SK-N-SH (cell line): ENCODE data around the gene CDKN2D. TPM values are rescaled to one million over a fixed set of nuclear protein-coding genes. Genes with fewer than 3 reads are reported as not detected.
A peak's percentile ranks its signal among the peaks of the same experiment; 100 is the strongest.

Experiments used
- CTCF ChIA-PET: fragments of 300-600, 350-600 bp; formaldehyde crosslinking; extraction: SDS; loops from one replicate; lab custom pipeline; 2021; lab: Yijun Ruan, JAX
- POLR2A ChIA-PET: fragments of 350-600 bp; sonication (Branson Sonifier 250); formaldehyde crosslinking; extraction: SDS; loops from one replicate; lab custom pipeline; 2020; ENCODE audit warnings: antibody characterized with exemption, inconsistent platforms; lab: Yijun Ruan, JAX
- DNase-seq: peaks from one replicate; pipeline ENCODE4 v3.0.0; 2012
- H2AFZ ChIP-seq: fragments of 200-600 bp; sonication (generic); 2 replicates; pipeline ENCODE4 v1.8.1; 2016; ENCODE audit warnings: antibody characterized with exemption, mild to moderate bottlenecking, low read depth
- H3F3A ChIP-seq: fragments of 200-600 bp; sonication (generic); replicated peaks from 2 replicates; pipeline ENCODE3; 2016; ENCODE audit warnings: antibody characterized with exemption, mild to moderate bottlenecking; ENCODE audit not compliant: insufficient read depth
- H3K27ac ChIP-seq, 2 experiments: fragments of 200-500 bp in 1 of 2; fragments of 200-600 bp in 1 of 2; sonication (Bioruptor generic) in 1 of 2; sonication (generic), shearing (Covaris generic) in 1 of 2; 2 replicates each; pipeline versions ENCODE4 v1.5.1 to v1.6.1; 2014 to 2016; ENCODE audit warnings: low read depth in 2 of 2, inconsistent platforms in 1 of 2, low read length in 1 of 2, mild to moderate bottlenecking in 1 of 2, mixed read lengths in 1 of 2
- H3K27me3 ChIP-seq: fragments of 200-600 bp; sonication (generic), shearing (Covaris generic); 2 replicates; pipeline ENCODE4 v1.6.1; 2016; ENCODE audit warnings: mixed run types; ENCODE audit not compliant: insufficient read depth
- H3K36me3 ChIP-seq, 2 experiments: fragments of 200-500 bp in 1 of 2; fragments of 200-600 bp in 1 of 2; sonication (Bioruptor generic) in 1 of 2; sonication (generic) in 1 of 2; replicated peaks in 1 of 2; 2 replicates each; pipeline versions ENCODE3 to v1.5.1; 2014 to 2016; ENCODE audit warnings: low read length in 1 of 2, mild to moderate bottlenecking in 1 of 2; ENCODE audit not compliant: insufficient read depth in 2 of 2, control insufficient read depth in 1 of 2
- H3K4me1 ChIP-seq, 2 experiments: fragments of 200-500 bp in 1 of 2; fragments of 200-600 bp in 1 of 2; sonication (Bioruptor generic) in 1 of 2; sonication (generic), shearing (Covaris generic) in 1 of 2; 2 replicates each; pipeline versions ENCODE4 v1.5.1 to v1.6.1; 2014 to 2016; ENCODE audit warnings: low read depth in 1 of 2, low read length in 1 of 2, mixed run types in 1 of 2; ENCODE audit not compliant: insufficient read depth in 2 of 2, control insufficient read depth in 1 of 2
- H3K4me2 ChIP-seq: fragments of 200-600 bp; sonication (generic), shearing (Covaris generic); 2 replicates; pipeline ENCODE4 v1.6.1; 2017; ENCODE audit warnings: mixed run types
- H3K4me3 ChIP-seq, 2 experiments: fragments of 200-500 bp in 1 of 2; fragments of 200-600 bp in 1 of 2; sonication (Bioruptor generic) in 1 of 2; sonication (generic), shearing (Covaris generic) in 1 of 2; 2 replicates each; pipeline versions ENCODE4 v1.5.1 to v1.8.1; 2014 to 2016; ENCODE audit warnings: low read depth in 2 of 2, inconsistent platforms in 1 of 2, low read length in 1 of 2, mild to moderate bottlenecking in 1 of 2, mixed read lengths in 1 of 2, moderate library complexity in 1 of 2
- H3K79me2 ChIP-seq: fragments of 200-600 bp; sonication (generic); 2 replicates; pipeline ENCODE4 v1.8.1; 2017; ENCODE audit warnings: mild to moderate bottlenecking; ENCODE audit not compliant: insufficient read depth
- H3K9ac ChIP-seq: fragments of 200-600 bp; sonication (generic); 2 replicates; pipeline ENCODE4 v1.6.1; 2017; ENCODE audit warnings: mixed run types
- H3K9me2 ChIP-seq: fragments of 200-600 bp; sonication (generic); 2 replicates; pipeline ENCODE4 v1.6.1; 2017; ENCODE audit warnings: mixed run types
- H3K9me3 ChIP-seq: fragments of 200-600 bp; sonication (generic); 2 replicates; pipeline ENCODE4 v1.6.1; 2017; ENCODE audit warnings: mixed run types, mild to moderate bottlenecking, moderate library complexity
- H4K20me1 ChIP-seq: fragments of 200-600 bp; sonication (generic); 2 replicates; pipeline ENCODE4 v1.6.1; 2017; ENCODE audit warnings: mild to moderate bottlenecking, mixed run types; ENCODE audit not compliant: insufficient read depth
- CHD2 ChIP-seq: fragments of 150-350 bp; IDR thresholded peaks from 2 replicates; pipeline ENCODE4 v1.6.1; 2018; ENCODE audit warnings: low read length; ENCODE audit not compliant: partially characterized antibody
- ELF1 ChIP-seq: IDR thresholded peaks from 2 replicates; pipeline ENCODE4 v1.4.0; 2012
- EP300 ChIP-seq, 2 experiments: IDR thresholded peaks; 2 replicates each; pipeline versions ENCODE4 v1.4.0 to v1.6.1; 2012; ENCODE audit warnings: borderline replicate concordance in 1 of 2, low read depth in 1 of 2, low read length in 1 of 2
- EZH2phosphoT487 ChIP-seq: fragments of 200-600 bp; sonication (generic); IDR thresholded peaks from 2 replicates; pipeline ENCODE4 v1.6.1; 2017; ENCODE audit warnings: low read depth, mixed run types, mild to moderate bottlenecking, antibody characterized with exemption, moderate library complexity, borderline replicate concordance
- FOSL2 ChIP-seq: IDR thresholded peaks from 2 replicates; pipeline ENCODE4 v1.4.0; 2012; ENCODE audit warnings: low read depth, mild to moderate bottlenecking, moderate library complexity, borderline replicate concordance
- FOXJ3 ChIP-seq: sonication (generic); formaldehyde crosslinking; IDR thresholded peaks from 2 replicates; pipeline ENCODE4 v1.5.1; 2020; ENCODE audit warnings: mild to moderate bottlenecking, missing genetic modification reagents
- FOXM1 ChIP-seq: IDR thresholded peaks from 2 replicates; pipeline ENCODE4 v1.4.0; 2012; ENCODE audit warnings: low read depth, mild to moderate bottlenecking
- GABPA ChIP-seq: IDR thresholded peaks from 2 replicates; pipeline ENCODE4 v1.4.0; 2012; ENCODE audit warnings: low read depth, mild to moderate bottlenecking
- JUND ChIP-seq: IDR thresholded peaks from 2 replicates; pipeline ENCODE4 v1.4.0; 2012
- MEF2A ChIP-seq: IDR thresholded peaks from 2 replicates; pipeline ENCODE4 v1.4.0; 2012; ENCODE audit warnings: low read depth, borderline replicate concordance
- MXI1 ChIP-seq: IDR thresholded peaks from 2 replicates; pipeline ENCODE4 v1.6.1; 2012; ENCODE audit warnings: mild to moderate bottlenecking, low read depth, low read length, improper control_type of control experiment
- NFIC ChIP-seq: IDR thresholded peaks from 2 replicates; pipeline ENCODE4 v1.4.0; 2012; ENCODE audit warnings: borderline replicate concordance
- NRF1 ChIP-seq: IDR thresholded peaks from 2 replicates; pipeline ENCODE4 v1.6.1; 2012; ENCODE audit warnings: low read depth, mild to moderate bottlenecking, low read length
- PBX3 ChIP-seq: IDR thresholded peaks from 2 replicates; pipeline ENCODE4; 2012
- RCOR1 ChIP-seq: fragments of 150-350 bp; IDR thresholded peaks from 2 replicates; pipeline ENCODE4 v1.6.1; 2017; ENCODE audit warnings: antibody characterized with exemption, low read length
- REST ChIP-seq: IDR thresholded peaks from 2 replicates; pipeline ENCODE4 v1.6.1; 2012; ENCODE audit warnings: mild to moderate bottlenecking, low read depth, low read length, moderate library complexity
- SMC3 ChIP-seq: IDR thresholded peaks from 2 replicates; pipeline ENCODE4 v1.6.1; 2012; ENCODE audit warnings: low read depth, low read length, improper control_type of control experiment
- TAF1 ChIP-seq: IDR thresholded peaks from 2 replicates; pipeline ENCODE4 v1.6.1; 2012; ENCODE audit warnings: low read depth, mild to moderate bottlenecking, low read length, moderate library complexity, borderline replicate concordance
- TCF12 ChIP-seq: IDR thresholded peaks from 2 replicates; pipeline ENCODE4 v1.4.0; 2012
- WGBS: methylation state at CpG from one replicate; pipeline ENCODE4 v1.1.6; 2017; ENCODE audit warnings: low lambda C conversion rate; 5-methylcytosine and 5-hydroxymethylcytosine counted together
- polyA plus RNA-seq, 3 experiments: library from polyadenylated mRNA; depleted of rRNA; stranded (reverse); fragments of >200 nt; gene quantifications; 2 replicates each; pipeline ENCODE4 v1.2.3, GENCODE V29; 2012

The CDKN2D gene
- polyA plus RNA-seq, 1 of the 3 experiments (the other 2 are of a cell fraction) = 13.1 TPM

- no peak for TF ChIP-seq NRF1
- no peak for TF ChIP-seq FOXM1
- TF ChIP-seq, all 33 proteins: peak for 0
- H3K9me2 ChIP-seq = no peaks in the 10 kb centered on the region
- H4K20me1 ChIP-seq = no peaks in the 10 kb centered on the region
- no peaks in the 10 kb centered on the region for H3K9me3 ChIP-seq
- H2AFZ ChIP-seq = no peak overlapping the region
- ChIA-PET CTCF (interaction anchor here (1.1 to 1.4 kb wide), 3 partner anchors 8 to 36 kb away, joined by 3 read pairs; no protein-coding TSS in a partner anchor), POLR2A (interaction anchor here (0.6 kb wide), 1 partner anchor 69 kb away, joined by 3 read pairs; no protein-coding TSS in a partner anchor)
- H3K27me3 ChIP-seq = no peaks in the 10 kb centered on the region
- peaks cover 0 to 7% of the 10 kb centered on the region in 2 experiments; a peak in 1 of 4 replicates for H3K4me1 ChIP-seq
- no peak for DNase-seq
- H3K36me3 ChIP-seq = peaks cover 5 to 9% of the 10 kb centered on the region in 2 experiments
- peaks cover 27% of the 10 kb centered on the region for H3K79me2 ChIP-seq
- H3K27ac ChIP-seq = no peak overlapping the region
- H3K4me2 ChIP-seq = no peak overlapping the region
- no peak overlapping the region for H3K4me3 ChIP-seq
- WGBS = 100% methylated on average over 2 of the region's 17 CpGs
- no peak overlapping the region for H3K9ac ChIP-seq
- peaks cover 13% of the 10 kb centered on the region for H3F3A ChIP-seq
Observed at GRCh38 chr19:10546817-10547216, 22.0 kb downstream of the CDKN2D start.

GRCh38 chr19:10544753-10545251 lies 24.0 kb downstream of the CDKN2D start:
- TF ChIP-seq EP300 (IDR thresholded peaks at IDR 0.05; ENCODE audit: borderline replicate concordance in 1 of 2, low read depth in 1 of 2, low read length in 1 of 2) (no peak), ELF1 (no peak), REST (no peak), JUND (no peak), GABPA (no peak), NFIC (no peak), PBX3 (no peak), CHD2 (no peak), RCOR1 (no peak), MXI1 (no peak), TCF12 (no peak), SMC3 (no peak), FOXJ3 (CRISPR knock-in tag) (no peak), FOSL2 (no peak), EZH2phosphoT487 (no peak), MEF2A (no peak), TAF1 (no peak)
- H3K36me3 ChIP-seq = peaks cover 0 to 3% of the 10 kb centered on the region in 2 experiments

More at GRCh38 chr19:10544753-10545251, 24.0 kb downstream of the CDKN2D start:
- ChIA-PET CTCF (interaction anchor here (1.2 kb wide), 1 partner anchor 8 kb away, joined by 4 read pairs; no protein-coding TSS in a partner anchor), POLR2A (no interaction called here)
- Histone ChIP-seq H3K9me2 (no peaks in the 10 kb centered on the region), H3K9me3 (no peaks in the 10 kb centered on the region), H4K20me1 (no peaks in the 10 kb centered on the region), H3K9ac (peak overlapping the region; percentile 94), H3K4me2 (peak overlapping the region; percentile 84), H3K4me1 (peaks cover 0 to 7% of the 10 kb centered on the region in 2 experiments; a peak in 1 of 4 replicates), H3F3A (peaks cover 8% of the 10 kb centered on the region), H2AFZ (no peak overlapping the region), H3K4me3 (peak overlapping the region; percentile 67 to 81), H3K79me2 (peaks cover 27% of the 10 kb centered on the region), H3K27me3 (peaks cover 12% of the 10 kb centered on the region; the same call in 1 of the 2 replicates), H3K27ac (no peak overlapping the region)
- 62% methylated on average over 5 of the region's 23 CpGs for WGBS
- DNase-seq = peak; percentile 33
